SH-SY5Y (cell line): ENCODE measurements around the gene DYNLL1.

Experiments used
- GATA2 ChIP-seq: IDR thresholded peaks from 2 replicates; pipeline ENCODE4 v1.6.1; 2011; ENCODE audit warnings: mild to moderate bottlenecking, low read depth, low read length
- GATA3 ChIP-seq: IDR thresholded peaks from 2 replicates; pipeline ENCODE4 v1.6.1; 2011; ENCODE audit warnings: low read depth, mild to moderate bottlenecking, low read length, moderate library complexity

DNA sequence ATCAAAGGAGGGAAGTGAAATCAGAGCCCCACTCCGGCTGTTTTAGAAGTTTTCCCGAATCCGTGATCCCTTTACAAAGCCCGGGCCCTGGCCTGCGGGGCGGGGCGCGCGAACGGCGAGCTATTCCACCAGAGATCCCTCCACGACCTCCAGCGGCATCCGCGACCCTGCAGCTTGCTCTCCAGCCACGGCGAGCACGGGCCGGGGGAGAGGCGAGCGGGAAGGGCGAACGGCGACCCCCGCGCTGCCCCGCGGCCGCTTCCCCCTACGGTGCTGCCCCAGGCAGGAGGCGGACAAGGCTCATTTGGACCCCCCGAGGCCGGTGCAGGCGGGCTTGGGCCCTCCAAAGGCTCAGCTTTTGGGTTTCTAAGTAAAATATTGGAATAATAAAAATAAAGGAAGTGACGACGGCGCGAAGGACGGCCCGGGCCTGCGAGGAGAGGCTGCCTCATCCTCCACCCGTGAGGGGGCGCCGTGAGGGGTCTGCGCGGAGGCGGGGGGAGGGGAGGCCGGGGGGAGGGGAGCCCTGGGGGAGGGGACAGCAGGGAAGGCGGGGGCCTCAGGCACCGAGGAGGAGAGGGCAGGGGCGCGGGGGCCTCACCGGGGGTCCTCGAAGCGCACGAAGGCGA is 27.0 kb upstream of the DYNLL1 start:
- no peak for TF ChIP-seq GATA3
- no peak for TF ChIP-seq GATA2
